Measurements from ENCODE around the gene MEIS2.

DNA sequence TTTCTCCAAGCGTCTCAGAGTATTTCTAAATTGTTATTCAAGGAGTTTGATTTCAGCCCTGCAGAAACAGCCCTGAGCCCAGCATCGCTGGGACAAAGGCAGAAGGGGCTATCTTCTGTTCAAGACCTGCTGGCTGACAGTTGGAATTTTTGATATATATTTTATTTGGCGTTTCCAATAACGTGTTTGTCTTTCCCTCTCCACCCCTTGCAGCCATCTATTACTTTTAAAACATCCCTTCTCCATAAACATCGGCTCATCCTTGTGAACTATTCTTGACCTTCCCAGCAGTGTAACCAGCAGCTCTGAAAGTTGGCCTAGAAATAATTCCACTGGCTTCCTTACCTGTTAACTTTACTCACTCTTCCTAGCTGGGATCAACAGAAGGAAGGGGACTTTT, 5.5 kb upstream of the MEIS2 start:
- TF ChIP-seq SP1 (IDR thresholded peaks at IDR 0.05) (no peak), NFRKB (IDR thresholded peaks at IDR 0.05) (no peak), FOXM1 (IDR thresholded peaks at IDR 0.05; ENCODE audit: borderline replicate concordance) (no peak), FOXA1 (IDR thresholded peaks at IDR 0.05) (no peak), CTBP1 (IDR thresholded peaks at IDR 0.05; ENCODE audit: borderline replicate concordance) (no peak), LEF1 (IDR thresholded peaks at IDR 0.05; ENCODE audit: borderline replicate concordance) (no peak), FOXK2 (IDR thresholded peaks at IDR 0.05) (no peak), BHLHE40 (IDR thresholded peaks at IDR 0.05; ENCODE audit: borderline replicate concordance) (no peak), ARNT (IDR thresholded peaks at IDR 0.05) (no peak), ZNF384 (IDR thresholded peaks at IDR 0.05) (no peak)

Data from HEK293T (cell line).